HG02678 (cell line): ENCODE measurements around the gene DICER1.
"Not testable (repeated sequence)": the region's sequence is repeated elsewhere in the genome, so short reads cannot be mapped to it uniquely, and the experiment has no call there.

Experiments used
- ATAC-seq: cut with Tn5 transposase; IDR thresholded peaks from one replicate; pipeline ENCODE4 v1.9.1; 2021; ENCODE audit warnings: mild to moderate bottlenecking, moderate library complexity; ENCODE audit not compliant: unreplicated experiment

The DICER1 gene

DNA sequence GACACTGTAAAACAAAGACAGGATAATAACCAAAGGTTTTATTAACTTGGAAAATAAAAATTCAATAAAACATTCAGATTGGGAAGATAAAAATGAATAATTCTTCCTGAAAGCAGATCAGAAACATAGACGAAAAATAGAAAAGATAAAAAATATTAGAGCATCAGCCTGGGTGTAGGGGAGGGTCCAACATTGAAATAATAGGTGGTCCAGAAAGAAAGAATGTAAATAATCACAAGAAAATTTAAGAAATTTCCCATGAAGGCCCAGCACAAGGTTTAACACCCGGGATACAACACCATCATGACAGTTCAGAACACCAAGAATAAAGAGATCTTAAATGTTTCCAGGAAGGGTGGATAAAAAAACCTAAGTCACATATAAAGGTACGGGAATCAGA, 31.1 kb upstream of the DICER1 start:
- ATAC-seq = no peak

DNA sequence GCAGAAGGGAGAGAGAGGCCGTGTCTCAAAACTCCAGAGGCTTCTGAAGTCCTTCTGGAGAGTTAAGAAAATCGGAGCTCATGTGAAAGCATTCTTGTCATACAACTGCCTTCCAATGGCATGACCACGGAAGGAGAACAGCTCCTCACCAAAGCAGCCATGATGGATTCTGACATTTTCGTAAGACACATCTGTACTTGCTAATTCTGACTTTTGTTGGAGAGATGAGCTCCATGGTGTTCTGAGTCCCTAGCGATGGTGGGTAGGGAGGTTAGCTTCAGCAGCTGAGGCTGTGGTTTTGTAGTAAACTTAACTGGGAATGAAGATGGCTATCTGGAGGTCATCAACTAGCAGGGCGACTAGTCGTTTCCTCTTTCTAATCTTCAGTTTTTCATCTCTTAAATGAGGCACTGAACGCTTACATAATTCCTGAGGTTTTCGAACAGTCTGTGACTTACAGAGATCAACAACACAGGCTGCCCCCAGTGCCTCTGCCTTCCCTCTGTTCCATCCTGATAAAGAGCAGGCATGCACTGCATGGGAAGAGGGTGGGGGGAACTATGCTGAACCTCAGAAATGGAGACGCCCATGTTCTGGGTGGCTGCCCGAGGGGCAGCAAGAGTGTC, 28.6 kb upstream of the DICER1 start:
- ATAC-seq = no peak

DNA sequence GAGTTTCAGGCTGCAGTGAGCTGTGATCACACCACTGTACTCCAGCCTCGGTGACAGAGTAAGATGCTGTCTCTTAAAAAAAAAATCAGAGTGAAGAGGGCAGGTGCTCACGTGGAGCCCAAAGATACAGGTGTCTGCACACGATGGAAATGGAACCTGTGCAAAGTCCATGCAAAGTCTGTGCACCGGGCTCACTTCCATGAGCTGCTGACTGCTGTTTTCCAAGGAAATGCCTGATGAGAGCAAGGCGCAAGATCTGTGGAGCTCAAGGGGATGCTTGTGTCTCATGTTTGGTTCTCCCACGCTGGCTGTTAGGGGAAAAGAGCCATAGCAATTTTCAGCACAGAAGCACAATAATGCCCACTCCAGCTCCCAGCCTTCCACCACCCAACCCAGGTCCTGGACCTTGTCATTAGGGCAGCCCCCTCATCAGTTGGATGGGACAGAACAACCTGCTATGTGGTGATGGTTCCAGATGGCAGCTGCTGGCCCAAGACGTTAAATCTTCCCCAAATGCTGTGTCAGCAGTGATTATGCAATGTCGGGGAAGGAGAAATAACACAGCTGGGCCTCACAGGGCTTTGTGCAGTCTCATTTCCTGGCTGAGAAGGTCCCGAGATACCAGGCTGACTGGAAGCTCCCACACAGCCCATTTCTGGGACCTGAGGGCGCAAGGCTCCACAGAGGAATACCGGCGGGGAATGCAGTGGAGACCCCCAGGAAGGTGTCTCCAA, 27.9 kb upstream of the DICER1 start:
- no peak for ATAC-seq

DNA sequence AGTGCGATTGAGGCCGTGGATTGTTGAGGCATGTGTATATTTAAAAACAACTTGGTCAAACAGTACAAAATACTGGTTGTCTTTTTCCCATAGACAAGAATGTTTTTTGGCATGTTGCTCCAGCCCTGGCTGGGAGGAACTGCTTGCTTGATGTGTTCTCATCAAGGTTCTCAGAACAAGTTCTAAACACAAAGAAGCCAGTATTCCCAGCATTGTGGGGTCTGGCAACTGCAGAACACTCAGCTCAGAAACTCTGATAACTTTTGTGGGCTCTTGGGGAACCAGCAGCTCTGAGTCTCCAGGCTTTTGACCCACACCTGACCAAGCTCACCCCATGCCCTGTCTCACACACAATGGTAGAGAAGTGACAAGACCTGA, 27.1 kb upstream of the DICER1 start:
- ATAC-seq = no peak

DNA sequence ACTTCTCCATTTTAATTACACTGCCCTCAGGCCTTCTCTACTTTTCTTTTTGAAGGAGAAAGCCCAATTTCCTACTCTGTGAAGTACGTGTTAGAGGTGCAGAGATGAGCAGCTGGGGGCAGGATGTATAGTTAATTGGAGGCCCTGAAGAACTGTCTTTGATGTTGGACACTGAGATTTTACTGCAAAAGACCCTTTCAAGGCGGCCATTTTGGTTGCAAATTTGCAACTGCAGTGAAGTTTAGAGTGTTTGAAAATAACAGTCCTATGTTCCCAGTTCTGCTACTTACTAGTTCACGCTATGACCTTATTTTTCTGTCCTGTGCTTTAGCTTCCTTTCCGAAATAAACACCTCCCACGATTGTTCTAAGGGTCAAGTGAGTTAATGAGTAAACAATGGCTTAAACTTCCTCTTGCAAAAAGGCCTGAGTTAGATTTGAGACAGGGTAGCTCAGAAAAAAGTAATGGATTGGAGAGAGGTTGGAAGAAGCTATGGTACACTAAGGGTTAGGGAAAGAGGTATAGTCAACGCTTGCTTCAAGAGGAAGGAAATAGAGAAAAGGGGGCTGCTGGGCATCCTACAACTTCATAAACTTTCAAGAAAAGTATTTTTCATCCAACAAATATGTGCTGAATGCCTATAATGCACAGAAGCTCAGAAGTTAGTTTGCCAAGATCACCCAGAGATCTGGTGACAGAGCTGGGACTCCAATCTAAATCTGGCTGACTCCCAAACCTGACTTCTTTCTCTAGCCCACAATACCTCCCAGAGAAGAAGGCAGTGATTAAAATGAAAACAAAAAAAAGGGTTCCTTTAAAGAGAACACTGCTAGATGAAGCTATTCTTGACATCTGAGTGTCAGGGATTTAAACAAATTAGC, 26.4 kb upstream of the DICER1 start:
- ATAC-seq = no peak

DNA sequence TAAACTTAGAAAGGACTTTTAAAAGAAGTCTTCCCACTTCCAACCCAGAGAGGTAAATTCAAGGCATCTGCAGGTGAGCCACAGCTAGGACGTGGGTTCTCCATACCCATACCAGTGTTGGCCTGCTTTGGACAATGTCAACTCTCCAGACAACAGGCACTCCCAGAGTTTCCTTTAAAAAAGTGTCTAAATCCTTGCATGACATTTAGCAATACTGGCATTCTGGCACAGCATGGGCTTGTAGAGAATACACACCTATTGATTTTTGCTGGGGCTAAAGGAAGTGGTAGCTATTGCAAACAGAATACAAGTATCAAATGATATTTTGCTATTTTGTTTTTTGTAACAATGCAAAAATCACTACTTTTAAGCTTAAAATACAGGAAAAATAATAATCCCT, 25.8 kb upstream of the DICER1 start:
- no peak for ATAC-seq

DNA sequence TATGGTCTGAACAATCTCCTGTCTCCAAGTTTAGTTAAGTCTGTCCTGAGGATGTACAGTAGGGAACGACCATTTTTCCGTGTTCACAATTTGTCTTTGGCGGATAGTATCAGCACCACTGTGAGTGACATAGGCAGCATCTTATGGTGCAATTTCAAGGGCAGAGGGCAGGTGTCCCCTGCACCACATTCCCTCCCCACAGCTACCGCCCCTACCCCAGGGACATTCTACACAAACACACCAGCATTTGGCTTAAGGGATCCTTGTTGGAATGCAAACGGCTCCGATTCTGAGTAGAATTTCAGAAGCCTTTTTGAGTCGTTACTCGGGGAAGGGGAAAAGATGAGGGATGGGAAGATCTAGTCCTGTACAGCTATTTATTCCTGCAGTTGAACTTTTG, 25.1 kb upstream of the DICER1 start:
- no peak for ATAC-seq

DNA sequence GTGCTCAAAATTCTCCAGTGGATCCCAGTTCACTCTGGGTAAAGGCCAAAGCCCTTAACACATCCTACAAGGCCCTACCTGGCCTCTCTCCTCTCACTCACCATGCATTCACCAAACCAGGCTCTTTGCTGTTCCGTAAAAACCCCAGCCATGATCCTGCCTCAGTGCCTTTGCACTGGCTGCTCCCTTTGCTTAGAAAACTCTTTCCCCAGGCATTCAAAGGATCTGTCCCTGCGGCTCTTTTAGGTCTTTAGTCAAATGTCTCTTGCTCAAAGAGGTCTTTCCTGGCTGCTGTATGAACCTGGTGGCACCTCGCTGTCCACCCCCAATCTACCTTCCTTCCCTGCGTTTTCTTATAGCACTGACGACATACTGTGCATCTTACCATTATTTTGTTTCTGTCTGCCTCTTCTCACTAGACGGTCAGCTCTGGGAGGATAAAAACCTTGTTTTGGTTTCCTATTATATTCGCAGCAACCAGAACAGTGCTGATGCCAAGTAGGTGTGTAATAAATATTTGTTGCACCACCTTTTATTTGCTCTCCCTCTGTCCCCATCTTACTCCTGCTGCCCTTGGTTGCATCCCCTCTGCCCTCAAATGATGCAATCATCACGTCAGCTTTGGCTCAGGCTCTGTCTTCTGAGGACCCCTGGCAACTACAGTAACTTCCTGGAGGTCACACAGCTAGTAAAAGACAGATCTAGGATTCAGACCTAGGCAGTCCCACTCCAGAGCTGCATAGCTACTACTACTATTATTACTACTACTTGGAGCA, 23.8 kb upstream of the DICER1 start:
- ATAC-seq = no peak

DNA sequence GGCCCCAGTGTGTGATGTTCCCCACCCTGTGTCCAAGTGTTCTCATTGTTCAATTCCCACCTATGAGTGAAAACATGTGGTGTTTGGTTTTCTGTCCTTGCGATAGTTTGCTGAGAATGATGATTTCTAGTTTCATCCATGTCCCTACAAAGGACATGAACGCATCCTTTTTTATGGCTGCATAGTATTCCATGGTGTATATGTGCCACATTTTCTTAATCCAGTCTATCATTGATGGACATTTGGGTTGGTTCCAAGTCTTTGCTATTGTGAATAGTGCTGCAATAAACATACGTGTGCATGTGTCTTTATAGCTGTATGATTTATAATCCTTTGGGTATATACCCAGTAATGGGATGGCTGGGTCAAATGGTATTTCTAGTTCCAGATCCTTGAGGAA, 18.3 kb upstream of the DICER1 start:
- not testable (repeated sequence) for ATAC-seq

DNA sequence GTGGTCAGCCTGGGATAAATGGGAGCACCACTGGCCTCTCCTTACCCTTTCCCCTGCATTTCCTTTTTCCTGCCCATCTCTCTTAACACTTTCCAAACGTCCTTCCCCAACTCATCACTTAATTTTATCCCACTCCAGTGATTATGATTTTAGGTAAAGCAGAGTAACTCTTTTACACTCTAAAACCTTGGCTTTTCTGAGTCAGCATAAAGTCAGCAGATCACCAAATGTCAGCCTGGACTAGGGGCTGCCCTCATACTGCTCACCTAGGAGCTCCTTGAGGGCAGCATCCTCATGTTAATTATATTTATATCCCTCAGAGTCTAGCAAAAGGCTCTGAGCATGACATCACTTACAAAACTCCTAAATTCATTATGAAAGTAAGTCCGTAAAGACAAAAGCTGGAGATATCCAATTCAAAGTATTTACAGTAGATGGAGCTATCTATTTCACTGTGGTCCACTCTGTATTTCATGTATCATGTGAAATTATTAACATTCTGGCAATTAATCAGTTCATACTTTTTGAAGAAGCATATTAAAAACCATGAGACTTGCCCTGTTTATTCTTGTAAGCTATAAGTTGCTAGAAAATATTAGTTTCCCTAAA, 17.0 kb upstream of the DICER1 start:
- no peak for ATAC-seq

DNA sequence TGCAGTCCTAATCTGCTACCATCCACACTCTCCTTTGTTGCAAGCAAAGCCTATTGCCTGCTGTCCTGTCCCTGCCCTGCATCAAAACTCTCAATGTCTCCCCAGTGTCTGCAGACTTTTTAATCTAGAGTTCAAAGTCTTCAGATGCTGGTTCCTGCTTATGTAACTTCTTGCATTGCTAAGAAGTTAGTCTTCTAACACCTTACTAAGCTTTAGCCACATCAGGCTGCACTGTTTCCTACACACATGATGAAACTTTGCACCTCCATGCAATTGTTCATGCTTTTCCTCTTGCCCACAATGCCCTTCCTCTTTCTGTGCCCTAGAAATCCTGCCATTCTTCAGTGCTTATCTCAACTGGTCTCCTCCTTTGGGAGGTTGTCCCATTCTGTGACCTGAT, 16.2 kb upstream of the DICER1 start:
- ATAC-seq = no peak

DNA sequence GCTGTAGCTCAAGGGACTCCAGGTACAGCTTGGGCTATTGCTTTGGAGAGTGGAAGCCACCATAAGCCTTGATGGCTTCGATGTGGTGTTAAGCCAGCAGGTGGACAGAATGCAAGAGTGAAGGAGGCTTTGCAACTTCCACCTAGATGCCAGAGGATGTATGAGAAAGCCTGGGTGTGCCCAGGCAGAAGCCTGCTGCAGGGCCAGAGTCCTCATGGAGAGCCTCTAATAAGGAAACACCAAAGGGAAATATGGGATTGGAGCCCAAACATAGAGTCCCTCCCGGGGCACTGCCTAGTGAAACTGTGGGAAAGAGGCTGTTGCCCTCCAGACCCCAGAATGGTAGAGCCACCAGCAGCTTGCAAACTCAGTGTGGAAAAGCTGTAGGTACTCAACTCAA, 9.8 kb upstream of the DICER1 start:
- no peak for ATAC-seq

DNA sequence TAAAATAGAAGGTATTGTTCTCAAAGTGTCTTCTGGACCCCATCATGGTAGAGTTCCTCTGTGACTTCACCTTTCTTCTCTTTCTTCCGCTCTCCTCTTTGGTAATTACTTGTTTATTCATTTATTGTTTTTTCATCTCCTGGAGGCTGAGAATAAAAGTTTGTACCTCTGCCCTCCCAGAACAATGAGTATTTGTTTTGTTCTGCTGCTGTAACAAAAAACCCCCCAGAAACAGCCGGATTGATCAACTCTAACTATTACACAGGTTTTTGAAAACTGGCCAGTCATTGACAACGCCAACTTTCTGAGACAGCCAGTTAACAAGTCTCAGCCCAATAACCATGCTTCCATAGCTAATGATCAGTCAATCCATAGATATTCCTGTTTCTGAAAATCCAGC, 8.2 kb upstream of the DICER1 start:
- no peak for ATAC-seq

DNA sequence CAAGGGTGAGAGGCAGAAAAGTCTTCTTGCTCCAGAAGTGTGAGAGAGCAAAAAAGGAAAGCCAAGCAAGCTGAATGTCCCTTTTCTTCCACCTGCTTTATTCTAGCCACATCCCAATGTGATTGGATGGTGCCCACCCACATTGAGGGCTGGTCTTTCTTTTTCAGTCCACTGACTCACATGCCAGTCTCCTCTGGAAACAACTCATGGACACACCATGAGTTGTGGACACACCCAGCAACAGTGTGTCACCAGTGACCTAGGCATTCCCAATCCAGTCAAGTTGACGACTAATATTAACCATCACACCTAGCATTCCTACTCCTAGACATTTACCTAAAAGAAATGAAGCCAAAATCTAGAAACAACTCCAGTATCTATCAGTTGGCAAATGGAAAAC, 7.2 kb upstream of the DICER1 start:
- no peak for ATAC-seq

DNA sequence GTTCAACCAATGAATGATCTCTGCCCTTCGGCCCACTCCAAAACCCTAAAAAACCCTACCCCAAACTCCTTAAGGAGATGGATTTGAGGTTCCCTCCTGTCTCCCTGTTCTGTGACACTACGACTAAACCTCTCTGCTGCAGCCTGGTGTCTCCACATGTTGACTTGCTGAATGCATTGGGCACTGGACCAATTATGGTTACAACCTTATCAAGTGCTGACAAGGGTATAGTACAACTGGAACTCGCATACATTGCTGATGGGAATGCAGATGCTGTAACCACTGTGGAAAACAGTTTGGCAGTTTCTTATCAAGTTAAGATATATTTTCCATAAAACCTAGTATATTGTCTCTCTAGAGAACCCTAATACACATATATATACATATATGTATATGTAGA, 6.3 kb upstream of the DICER1 start:
- no peak for ATAC-seq

DNA sequence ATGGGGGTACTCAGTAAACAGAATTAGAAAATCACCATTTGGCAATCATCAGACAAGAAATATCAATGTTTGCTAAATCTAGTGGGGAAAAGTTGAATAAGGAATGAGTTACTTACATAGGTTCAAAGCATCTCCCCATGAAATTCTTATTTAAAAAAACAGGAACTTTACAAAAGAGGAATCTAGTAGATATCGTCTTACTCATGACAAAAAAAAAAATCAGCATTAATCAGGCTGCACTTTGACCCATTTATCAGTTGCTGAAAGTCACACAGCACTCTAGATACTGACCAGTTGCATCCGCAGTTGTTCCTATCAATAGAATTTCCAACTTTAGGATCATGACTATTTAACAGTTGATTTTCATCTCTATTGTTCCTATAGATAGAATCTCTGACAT, 5.8 kb upstream of the DICER1 start:
- ATAC-seq = no peak

DNA sequence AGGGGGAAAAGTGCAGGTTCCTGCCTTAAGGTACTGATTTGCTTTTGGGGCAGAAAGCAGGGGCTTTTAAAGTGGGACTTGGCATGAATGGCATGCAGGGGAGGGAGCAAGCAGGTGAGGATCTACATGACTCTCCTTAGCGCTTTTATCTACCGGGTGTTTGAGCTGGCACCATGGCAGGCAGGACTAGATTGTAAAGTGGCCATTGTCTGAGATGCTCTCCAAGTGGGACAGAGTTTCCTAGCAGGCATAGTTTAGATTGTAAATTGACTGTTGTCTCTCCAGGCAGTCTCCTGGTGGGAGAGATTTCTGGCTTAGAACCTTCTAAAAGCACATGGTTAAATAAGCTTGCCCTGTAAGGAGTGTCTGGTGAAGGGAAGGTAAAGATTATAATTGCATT, 5.3 kb upstream of the DICER1 start:
- no peak for ATAC-seq

DNA sequence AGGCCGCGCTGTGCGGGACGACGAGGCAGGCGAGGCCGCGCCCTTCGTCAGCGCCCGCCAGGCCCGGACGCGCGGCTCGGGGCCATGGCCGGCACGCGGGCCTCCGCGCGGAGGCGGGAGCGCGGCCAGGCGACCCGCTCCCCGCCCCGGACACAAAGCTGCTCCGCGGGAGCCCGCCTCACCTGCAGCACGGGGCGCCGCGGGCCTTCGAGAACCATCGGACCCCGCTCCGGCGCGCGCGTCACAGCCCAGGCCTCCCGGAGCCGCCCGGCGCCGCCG, 342 bp downstream of the DICER1 start:
- ATAC-seq = peak; percentile 25

DNA sequence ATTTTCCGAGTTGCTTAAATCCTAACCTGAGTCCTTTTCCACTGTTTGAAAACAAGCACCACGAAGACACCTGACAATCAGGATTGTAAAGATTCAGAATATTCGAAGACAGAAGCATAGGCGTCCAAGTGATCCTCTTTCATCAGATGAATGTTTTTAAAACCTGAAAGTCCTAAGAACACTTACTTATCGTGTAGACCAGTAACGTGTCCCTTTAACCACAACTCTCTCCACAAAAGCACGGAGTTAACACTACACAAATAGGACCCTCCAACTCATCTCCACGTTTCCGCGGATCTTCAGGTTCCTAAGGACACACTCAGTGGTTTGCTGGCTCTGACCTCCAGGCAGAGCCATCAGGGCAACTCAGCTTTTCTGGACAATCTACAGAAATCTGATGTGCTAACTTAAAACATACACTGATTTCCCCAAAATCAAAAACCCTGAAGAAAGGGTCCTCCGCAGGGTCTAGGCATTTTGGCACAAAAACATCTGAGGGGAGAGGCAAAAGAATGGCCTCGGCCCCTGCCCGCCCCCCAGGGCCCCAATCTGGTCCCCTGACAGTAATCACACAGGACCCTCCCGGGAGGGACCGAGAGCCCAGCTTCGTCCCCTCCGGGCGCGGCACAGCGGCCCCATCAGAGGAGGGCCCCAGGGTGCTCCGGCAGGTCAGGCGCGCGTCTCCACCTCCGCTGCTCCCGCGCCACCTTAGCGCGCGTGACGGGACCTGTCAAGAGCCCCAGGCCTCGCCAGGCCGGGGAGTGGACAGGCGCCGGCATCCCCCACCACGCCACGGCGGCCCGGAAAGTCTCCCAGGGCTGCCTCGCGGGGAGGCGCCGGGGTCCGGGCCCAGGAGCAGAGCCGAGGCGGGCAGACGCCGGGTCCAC, 925 bp downstream of the DICER1 start:
- peak; percentile 30 for ATAC-seq

DNA sequence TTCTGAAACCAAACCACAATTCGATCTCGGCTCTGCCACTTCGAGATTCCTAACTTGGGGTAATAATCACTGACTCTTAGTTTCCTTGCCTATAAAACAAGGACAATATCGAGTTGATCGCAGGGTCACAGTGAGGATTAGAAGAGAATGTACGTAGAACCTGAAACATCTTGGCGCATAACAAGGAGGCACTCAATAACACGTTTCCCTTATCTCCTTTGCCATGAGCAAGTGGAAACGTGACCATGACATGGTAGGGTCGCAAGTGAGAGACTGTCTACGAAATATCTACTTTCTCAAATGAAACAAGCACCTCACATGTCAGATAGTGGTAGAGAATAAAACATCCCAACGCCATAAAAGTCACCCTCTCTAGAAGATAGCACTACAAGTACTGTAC, 2.3 kb downstream of the DICER1 start:
- no peak for ATAC-seq
